Measurements from ENCODE around the gene BICDL1.

GRCh38 chr12:120086801-120087621, 98.0 kb downstream of the BICDL1 start:
- TF ChIP-seq MAFK (IDR thresholded peaks at IDR 0.05; ENCODE audit: low read depth, low read length) (peak; percentile 93), CTCF (conservative IDR thresholded peaks at IDR 0.05; ENCODE audit: low read depth, low read length) (peak; percentile 99), SMC3 (IDR thresholded peaks at IDR 0.05; ENCODE audit: low read depth, low read length) (peak; percentile 61), CEBPB (IDR thresholded peaks at IDR 0.05; ENCODE audit: low read depth, low read length) (no peak), BHLHE40 (IDR thresholded peaks at IDR 0.05; ENCODE audit: low read depth, low read length) (no peak; the same call in 1 of the 2 replicates), RAD21 (IDR thresholded peaks at IDR 0.05; ENCODE audit: low read length) (peak; percentile 63), POLR2A (IDR thresholded peaks at IDR 0.05; ENCODE audit: low read depth, low read length) (peak; percentile 36; the same call in 1 of the 2 replicates), RFX5 (IDR thresholded peaks at IDR 0.05; ENCODE audit: low read depth, low read length) (peak; percentile 68; the same call in 1 of the 2 replicates), CHD1 (IDR thresholded peaks at IDR 0.05; ENCODE audit: low read depth, low read length) (no peak), RCOR1 (IDR thresholded peaks at IDR 0.05; ENCODE audit: insufficient replicate concordance, low read length) (peak; percentile 70), NFE2L2 (IDR thresholded peaks at IDR 0.05; ENCODE audit: low read depth, low read length) (peak; percentile 95), FOS (IDR thresholded peaks at IDR 0.05; ENCODE audit: low read depth, low read length) (no peak; the same call in 1 of the 2 replicates)
- TF ChIP-seq, protein P1, sequence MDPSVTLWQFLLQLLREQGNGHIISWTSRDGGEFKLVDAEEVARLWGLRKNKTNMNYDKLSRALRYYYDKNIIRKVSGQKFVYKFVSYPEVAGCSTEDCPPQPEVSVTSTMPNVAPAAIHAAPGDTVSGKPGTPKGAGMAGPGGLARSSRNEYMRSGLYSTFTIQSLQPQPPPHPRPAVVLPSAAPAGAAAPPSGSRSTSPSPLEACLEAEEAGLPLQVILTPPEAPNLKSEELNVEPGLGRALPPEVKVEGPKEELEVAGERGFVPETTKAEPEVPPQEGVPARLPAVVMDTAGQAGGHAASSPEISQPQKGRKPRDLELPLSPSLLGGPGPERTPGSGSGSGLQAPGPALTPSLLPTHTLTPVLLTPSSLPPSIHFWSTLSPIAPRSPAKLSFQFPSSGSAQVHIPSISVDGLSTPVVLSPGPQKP (IDR thresholded peaks at IDR 0.05; ENCODE audit: borderline replicate concordance, low read depth, low read length), result no peak
- TF ChIP-seq, protein P2, sequence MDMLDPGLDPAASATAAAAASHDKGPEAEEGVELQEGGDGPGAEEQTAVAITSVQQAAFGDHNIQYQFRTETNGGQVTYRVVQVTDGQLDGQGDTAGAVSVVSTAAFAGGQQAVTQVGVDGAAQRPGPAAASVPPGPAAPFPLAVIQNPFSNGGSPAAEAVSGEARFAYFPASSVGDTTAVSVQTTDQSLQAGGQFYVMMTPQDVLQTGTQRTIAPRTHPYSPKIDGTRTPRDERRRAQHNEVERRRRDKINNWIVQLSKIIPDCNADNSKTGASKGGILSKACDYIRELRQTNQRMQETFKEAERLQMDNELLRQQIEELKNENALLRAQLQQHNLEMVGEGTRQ (IDR thresholded peaks at IDR 0.05; ENCODE audit: low read depth, low read length), result peak; percentile 86

All from IMR-90 (cell line).